Progenitor cell of endocrine pancreas (in vitro differentiated cells): ENCODE measurements around the gene DCXR. TPM values are rescaled to one million over a fixed set of nuclear protein-coding genes. Genes with fewer than 3 reads are reported as not detected.
A peak's percentile ranks its signal among the peaks of the same experiment; 100 is the strongest.

Experiments
- DNase-seq: peaks from one replicate; pipeline ENCODE4 v3.0.0; 2021; ENCODE audit warnings: low spot score; ENCODE audit not compliant: unreplicated experiment
- H3K27ac Mint-ChIP-seq: 2 replicates; pipeline ENCODE4 v1.8.0; 2021; ENCODE audit warnings: mild to moderate bottlenecking, moderate library complexity, mixed read lengths
- H3K27me3 Mint-ChIP-seq: 2 replicates; pipeline ENCODE4 v1.8.0; 2021; ENCODE audit warnings: mixed read lengths
- H3K36me3 Mint-ChIP-seq: 2 replicates; pipeline ENCODE4 v1.8.0; 2022; ENCODE audit warnings: mixed read lengths; ENCODE audit not compliant: insufficient read depth
- H3K4me1 Mint-ChIP-seq: 2 replicates; pipeline ENCODE4 v1.8.0; 2021; ENCODE audit warnings: low read depth, mixed read lengths
- H3K4me3 Mint-ChIP-seq: 2 replicates; pipeline ENCODE4 v1.8.0; 2021; ENCODE audit warnings: low read depth, mild to moderate bottlenecking, moderate library complexity, mixed read lengths
- H3K9me3 Mint-ChIP-seq: 2 replicates; pipeline ENCODE4 v1.8.0; 2021; ENCODE audit warnings: low read depth, mixed read lengths
- total RNA-seq: library from RNA; stranded (reverse); gene quantifications from 2 replicates; pipeline ENCODE4 v1.2.1, GENCODE V29; 2021
- TF ChIP-seq, protein P1 (sequence below): fragments of 200-600 bp; sonication (generic); IDR thresholded peaks from one replicate; pipeline ENCODE4 v1.5.0; 2021; ENCODE audit warnings: antibody characterized with exemption, mild to moderate bottlenecking; ENCODE audit not compliant: unreplicated experiment

DCXR gene
- total RNA-seq, 1 donor from 2014 or later = 72.2 TPM

DNA sequence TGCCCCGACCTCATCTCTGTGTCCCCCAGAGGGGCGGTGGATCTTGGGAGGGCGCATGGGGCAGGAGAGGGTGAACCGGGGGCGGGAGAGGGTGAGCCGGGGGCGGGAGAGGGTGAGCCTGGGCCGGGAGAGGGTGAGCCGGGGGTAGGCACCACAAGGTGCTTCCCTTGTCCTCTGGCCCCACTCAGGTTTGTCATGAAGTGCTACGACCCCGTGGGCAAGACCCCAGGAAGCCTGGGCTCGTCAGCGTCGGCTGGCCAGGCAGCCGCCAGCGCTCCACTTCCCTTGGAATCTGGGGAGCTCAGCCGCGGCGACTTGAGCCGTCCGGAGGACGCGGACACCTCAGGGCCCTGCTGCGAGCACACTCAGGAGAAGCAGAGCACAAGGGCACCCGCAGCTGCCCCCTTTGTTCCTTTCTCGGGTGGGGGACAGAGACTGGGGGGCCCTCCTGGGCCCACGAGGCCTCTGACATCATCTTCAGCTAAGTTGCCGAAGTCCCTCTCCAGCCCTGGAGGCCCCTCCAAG is 41.2 kb downstream of the DCXR start:
- Mint-ChIP-seq H3K27ac (no peak overlapping the region), H3K36me3 (no peaks in the 10 kb centered on the region), H3K4me3 (no peak overlapping the region), H3K9me3 (no peaks in the 10 kb centered on the region), H3K4me1 (peaks cover 2% of the 10 kb centered on the region), H3K27me3 (no peaks in the 10 kb centered on the region)
- DNase-seq = no peak
- TF ChIP-seq, protein P1, sequence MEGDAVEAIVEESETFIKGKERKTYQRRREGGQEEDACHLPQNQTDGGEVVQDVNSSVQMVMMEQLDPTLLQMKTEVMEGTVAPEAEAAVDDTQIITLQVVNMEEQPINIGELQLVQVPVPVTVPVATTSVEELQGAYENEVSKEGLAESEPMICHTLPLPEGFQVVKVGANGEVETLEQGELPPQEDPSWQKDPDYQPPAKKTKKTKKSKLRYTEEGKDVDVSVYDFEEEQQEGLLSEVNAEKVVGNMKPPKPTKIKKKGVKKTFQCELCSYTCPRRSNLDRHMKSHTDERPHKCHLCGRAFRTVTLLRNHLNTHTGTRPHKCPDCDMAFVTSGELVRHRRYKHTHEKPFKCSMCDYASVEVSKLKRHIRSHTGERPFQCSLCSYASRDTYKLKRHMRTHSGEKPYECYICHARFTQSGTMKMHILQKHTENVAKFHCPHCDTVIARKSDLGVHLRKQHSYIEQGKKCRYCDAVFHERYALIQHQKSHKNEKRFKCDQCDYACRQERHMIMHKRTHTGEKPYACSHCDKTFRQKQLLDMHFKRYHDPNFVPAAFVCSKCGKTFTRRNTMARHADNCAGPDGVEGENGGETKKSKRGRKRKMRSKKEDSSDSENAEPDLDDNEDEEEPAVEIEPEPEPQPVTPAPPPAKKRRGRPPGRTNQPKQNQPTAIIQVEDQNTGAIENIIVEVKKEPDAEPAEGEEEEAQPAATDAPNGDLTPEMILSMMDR = no peak

DNA sequence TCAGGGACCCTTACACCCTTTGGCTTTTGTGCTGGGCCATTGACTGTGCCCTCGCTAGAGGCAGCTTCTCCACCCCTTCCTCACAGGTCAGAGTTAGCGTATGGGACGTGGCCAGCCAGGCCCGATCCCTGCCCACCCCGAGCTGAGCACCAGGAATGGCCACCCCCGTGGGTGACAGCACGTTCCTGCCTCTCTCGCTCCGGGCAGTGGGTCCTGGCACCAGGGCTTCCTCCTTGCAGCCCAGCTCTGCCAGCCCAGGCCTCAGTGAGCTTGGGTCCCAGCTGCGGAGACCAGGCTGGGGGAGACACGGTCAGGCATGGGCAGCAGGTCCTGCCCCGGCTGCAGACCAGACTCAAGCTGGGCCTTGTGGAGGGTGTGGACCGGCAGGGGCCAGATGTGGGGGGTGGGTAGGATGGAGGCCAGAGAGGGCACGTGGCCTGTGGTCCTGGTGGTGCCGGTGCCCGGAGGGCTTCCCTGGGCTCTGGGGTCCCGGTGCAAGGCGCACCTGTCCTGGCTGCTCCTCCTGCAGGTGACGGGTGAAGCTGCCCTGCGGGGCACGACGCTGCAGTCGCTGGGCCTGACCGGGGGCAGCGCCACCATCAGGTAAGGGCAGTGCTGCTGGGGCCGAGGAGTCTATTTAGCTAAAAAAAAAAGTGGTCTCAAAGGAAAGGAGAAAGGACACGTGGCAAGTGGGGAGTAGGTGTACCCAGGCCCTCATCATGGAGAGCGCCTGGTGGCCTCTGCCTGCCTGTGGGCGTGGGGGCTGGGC is 41.9 kb downstream of the DCXR start:
- no peak for DNase-seq
- Mint-ChIP-seq H3K27ac (no peak overlapping the region), H3K36me3 (peaks cover 2% of the 10 kb centered on the region), H3K27me3 (no peaks in the 10 kb centered on the region), H3K4me1 (peaks cover 2% of the 10 kb centered on the region), H3K4me3 (no peak overlapping the region), H3K9me3 (no peaks in the 10 kb centered on the region)
- TF ChIP-seq, protein P1 = no peak

DNA sequence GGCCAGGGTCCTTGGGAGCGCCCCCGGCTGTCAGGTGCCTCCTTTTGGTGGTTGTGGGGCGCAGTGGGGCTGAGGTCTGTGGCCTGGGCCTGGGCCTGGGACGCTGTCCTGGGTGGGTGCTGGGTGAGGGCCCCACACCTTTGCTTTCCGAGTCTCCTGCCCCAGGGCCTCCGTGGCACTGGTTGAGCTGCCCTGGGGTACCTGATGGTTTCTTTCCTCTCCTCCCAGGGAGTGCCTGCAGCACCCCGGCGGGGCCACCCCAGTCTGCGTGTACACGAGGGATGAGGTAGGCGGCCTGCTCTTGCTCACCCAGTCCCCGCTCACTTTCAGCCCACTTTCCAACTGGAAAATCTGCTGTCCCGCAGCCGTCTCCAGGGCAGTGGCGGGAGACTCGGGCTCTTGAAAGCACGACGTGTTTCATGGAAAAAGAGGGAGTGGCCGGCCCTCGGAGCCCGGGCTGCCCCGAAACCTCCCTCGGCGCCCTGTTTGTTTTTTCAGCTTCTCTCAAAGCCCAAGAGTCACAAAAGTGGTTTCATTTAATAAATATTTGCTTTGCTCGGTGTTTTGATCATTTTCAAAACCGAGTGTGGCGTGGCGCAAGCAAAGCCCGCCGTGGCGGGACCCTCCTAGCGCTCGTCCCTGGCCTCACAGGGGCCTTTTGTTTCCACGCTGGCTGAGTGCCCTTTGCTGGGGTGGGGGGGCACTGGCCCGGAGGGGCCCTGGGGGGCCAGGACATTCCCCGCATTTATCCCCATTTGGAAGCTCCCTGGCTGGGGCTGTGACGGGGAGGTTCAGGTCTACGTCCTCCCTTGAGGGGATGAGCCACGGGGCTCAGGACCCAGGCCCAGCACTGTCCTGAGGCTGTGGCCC is 42.7 kb downstream of the DCXR start:
- peak overlapping the region; percentile 37 for H3K27ac Mint-ChIP-seq
- H3K4me3 Mint-ChIP-seq = no peak overlapping the region
- no peaks in the 10 kb centered on the region for H3K9me3 Mint-ChIP-seq

DNA sequence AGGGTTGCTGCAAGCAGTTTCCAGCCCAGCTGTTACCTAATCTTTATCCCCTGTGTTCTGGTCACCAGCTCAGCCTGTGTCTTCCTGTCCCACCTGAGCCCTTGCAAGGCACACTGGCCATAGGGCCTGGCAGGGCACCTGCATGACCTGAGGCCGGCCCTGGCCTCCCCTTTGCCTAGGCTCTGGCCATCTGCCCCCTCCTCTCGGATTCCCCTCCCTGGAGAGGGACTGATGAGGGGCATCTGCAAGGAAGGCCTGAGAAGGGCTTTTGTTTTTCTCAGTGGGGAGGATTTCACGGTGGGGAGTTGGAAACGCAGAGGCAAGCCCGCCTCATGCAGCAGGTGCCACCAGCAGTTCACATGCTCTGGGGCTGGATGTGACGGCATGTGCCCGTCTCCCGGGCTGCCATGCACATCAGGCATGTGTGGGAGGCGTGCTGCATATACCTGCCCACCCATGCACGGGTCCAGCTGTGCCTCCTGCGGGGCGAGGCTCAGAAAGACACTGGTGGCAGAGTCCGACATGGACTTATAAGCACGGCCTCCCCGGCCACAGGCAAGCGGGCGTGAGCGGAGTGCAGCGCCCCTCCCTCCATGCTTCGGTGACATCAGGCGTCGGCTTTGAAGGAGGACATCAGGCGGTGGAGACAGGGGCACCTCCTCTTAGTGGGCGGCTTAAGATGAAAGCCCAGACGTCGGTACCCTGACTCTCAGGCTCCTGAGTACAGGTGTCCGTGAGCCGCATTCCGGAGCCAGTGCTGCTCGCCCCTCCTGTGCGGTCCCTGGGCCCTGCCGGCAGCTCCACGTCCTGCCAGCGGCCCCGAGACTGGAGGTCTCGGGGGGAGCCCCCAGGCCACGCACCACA is 43.5 kb downstream of the DCXR start:
- no peak overlapping the region for H3K27ac Mint-ChIP-seq
- H3K4me1 Mint-ChIP-seq = peaks cover 2% of the 10 kb centered on the region
- no peaks in the 10 kb centered on the region for H3K9me3 Mint-ChIP-seq
- H3K36me3 Mint-ChIP-seq = peaks cover 4% of the 10 kb centered on the region
- no peak for DNase-seq
- no peak overlapping the region for H3K4me3 Mint-ChIP-seq
- TF ChIP-seq, protein P1 = no peak
- H3K27me3 Mint-ChIP-seq = no peaks in the 10 kb centered on the region

More for the DNA sequence above, 42.7 kb downstream of the DCXR start:
- Mint-ChIP-seq H3K4me1 (peaks cover 2% of the 10 kb centered on the region), H3K27me3 (no peaks in the 10 kb centered on the region), H3K36me3 (peaks cover 4% of the 10 kb centered on the region)
- TF ChIP-seq, protein P1 = no peak
- no peak for DNase-seq
